Activated T-helper 1 cell treated with anti-CD3 and anti-CD28 coated beads, Interleukin-2, amount 50 U/mL, for 16 hours (primary cell): ENCODE results near the gene ADGRA1.

Experiments used
- DNase-seq, 2 donors: peaks; one replicate each; pipeline ENCODE4 v3.0.0-alpha.2; 2020; ENCODE audit warnings: low read depth in 1 of 2, low spot score in 1 of 2

The ADGRA1 gene

GRCh38 chr10:133075346-133076137, 12.2 kb upstream of the ADGRA1 start:
- DNase-seq = no peak

- DNase-seq = no peak
Measured at GRCh38 chr10:133076274-133077038, 11.3 kb upstream of the ADGRA1 start.

GRCh38 chr10:133079836-133080682, 7.7 kb upstream of the ADGRA1 start:
- no peak for DNase-seq

- no peak for DNase-seq
Measured at GRCh38 chr10:133080683-133081040, 7.1 kb upstream of the ADGRA1 start.

GRCh38 chr10:133081636-133082035, 6.1 kb upstream of the ADGRA1 start:
- no peak for DNase-seq

GRCh38 chr10:133082685-133083421, 4.9 kb upstream of the ADGRA1 start:
- DNase-seq = no peak

GRCh38 chr10:133083422-133084100, 4.2 kb upstream of the ADGRA1 start:
- DNase-seq = no peak

- DNase-seq = no peak
Measured at GRCh38 chr10:133084491-133084890, 3.2 kb upstream of the ADGRA1 start.

GRCh38 chr10:133085251-133086125, 2.2 kb upstream of the ADGRA1 start:
- DNase-seq = no peak

GRCh38 chr10:133086247-133086646, 1.5 kb upstream of the ADGRA1 start:
- DNase-seq = no peak

GRCh38 chr10:133087045-133087678, 562 bp upstream of the ADGRA1 start:
- no peak for DNase-seq

- no peak for DNase-seq
Measured at GRCh38 chr10:133088179-133088955, 643 bp downstream of the ADGRA1 start.

GRCh38 chr10:133088956-133089800, 1.5 kb downstream of the ADGRA1 start:
- no peak for DNase-seq

GRCh38 chr10:133090101-133090500, 2.4 kb downstream of the ADGRA1 start:
- no peak for DNase-seq

GRCh38 chr10:133090654-133091053, 2.9 kb downstream of the ADGRA1 start:
- no peak for DNase-seq

- DNase-seq = no peak
Measured at GRCh38 chr10:133091316-133091715, 3.6 kb downstream of the ADGRA1 start.

- DNase-seq = no peak
Measured at GRCh38 chr10:133093291-133093690, 5.6 kb downstream of the ADGRA1 start.
